ENCODE data around the gene ASIC2.

ASIC2 gene

GRCh38 chr17:33292981-33293867 lies at the start of gene ASIC2:
Gene ASIC2, minus strand, starts transcription at chr17:33293295.
- no peak for DNase-seq (ENCODE audit: low spot score)

DNA sequence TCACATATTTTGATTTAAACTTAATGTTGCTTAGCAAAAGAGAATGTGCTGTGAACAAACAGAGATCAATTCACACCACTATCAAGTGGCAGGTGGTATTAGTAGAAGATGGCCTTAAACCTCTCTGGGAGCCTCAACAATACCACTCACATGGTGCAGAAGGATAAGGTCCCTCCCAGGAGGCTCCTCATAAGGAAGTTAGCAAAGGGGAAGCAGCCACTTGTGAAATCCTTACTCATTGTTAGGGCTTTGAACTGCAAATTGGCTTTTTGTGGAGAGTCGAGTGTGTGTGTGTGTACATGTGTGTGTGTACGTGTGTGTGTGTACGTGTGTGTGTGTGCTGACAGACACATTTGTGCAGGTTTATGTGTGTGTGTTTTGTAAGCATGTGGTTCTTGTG lies 48.9 kb upstream of the ASIC2 start:
- no peak for DNase-seq (ENCODE audit: low spot score)

DNA sequence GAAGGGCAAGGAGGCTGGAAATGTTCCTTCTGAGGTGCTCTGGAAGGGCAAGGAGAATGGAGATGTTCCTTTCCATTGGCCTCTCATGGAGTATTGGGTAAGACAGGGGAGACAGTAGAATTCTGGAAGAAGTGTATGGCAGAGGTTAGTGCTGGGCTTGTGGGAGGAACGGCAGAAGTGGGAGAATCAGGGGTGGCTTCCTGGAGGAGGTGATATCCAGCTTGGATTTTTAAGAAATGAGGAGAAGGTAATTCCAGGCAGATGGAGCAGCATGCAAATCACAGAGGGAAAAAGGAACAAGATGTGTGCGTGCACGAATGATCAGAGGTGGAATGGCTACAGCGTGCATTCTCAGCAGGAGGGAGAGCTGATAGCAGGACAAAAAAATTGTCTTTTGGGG lies 45.1 kb upstream of the ASIC2 start:
- no peak for DNase-seq (ENCODE audit: low spot score)

DNA sequence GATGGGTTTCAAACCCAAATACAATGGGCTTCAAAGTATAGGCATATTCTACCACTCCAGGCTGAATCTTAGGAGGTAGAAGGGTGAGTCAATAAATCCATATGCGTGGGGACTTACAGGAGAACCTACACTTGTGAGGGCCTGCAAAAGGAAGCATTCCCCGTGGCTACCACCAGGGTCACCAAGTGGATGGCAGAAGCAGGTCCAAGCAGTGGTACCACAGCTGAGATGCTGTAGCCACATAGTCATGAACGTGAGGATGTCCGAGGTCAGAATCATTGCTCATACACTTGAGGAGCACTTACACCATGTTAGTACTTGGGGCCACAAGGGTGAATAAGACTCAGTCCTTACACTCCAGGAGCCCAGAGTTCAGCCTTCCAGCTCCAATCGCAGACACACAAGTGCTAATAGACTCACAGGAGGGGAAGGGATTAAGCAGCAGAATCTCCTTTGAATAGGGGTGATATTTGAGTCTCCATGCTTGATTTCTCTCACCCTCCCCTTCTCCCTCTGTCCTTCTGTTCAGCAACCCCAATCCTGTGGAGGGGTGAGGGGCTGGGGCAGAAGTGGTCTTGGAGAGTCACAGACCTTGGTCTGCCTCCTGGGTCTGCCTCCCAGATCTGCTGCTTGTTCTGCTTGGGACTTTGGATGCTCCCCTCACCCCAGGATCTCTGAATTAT lies 42.5 kb upstream of the ASIC2 start:
- no peak for DNase-seq (ENCODE audit: low spot score)

GRCh38 chr17:33334703-33335102 lies 41.6 kb upstream of the ASIC2 start:
- no peak for DNase-seq (ENCODE audit: low spot score)

DNA sequence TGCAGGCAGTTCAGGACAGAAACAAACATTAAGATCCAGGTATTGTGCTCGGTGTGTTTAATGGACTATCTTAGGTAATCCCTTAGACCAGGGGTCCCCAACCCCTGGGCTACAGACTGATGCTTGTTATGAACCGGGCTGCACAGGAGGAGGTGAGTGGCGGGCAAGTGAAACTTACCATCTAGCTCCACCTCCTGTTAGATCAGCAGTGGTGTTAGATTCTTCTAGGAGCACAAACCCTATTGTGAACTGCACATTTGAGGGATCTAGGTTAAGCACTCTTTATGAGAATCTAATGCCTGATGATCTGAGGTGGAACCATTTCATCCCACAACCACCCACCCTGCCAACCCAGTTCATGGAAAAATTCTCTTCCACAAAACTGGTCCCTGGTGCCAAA lies 37.8 kb upstream of the ASIC2 start:
- no peak for DNase-seq (ENCODE audit: low spot score)

GRCh38 chr17:33328129-33328528 lies 35.0 kb upstream of the ASIC2 start:
- DNase-seq (ENCODE audit: low spot score): no peak

DNA sequence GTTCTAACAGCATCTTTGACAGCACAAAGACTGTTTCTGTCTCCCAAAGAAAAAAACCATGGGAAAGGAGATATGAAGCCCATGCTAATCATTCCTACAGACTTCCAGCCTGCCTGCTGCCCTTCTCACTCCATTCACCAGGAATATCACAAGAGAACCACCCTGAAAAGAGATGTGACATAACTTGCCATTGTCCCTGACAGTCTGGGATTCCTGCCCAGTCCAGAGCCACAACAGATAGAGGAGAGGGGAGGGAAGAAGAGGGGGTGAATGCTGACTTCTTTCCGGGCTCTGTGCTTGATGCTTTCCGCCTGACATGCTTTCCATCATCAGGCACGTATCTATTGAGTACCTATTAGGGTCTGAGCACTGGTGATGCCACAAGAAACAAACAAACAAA lies 31.6 kb upstream of the ASIC2 start:
- no peak for DNase-seq (ENCODE audit: low spot score)

GRCh38 chr17:33322063-33322462 lies 29.0 kb upstream of the ASIC2 start:
- DNase-seq (ENCODE audit: low spot score): no peak

- no peak for DNase-seq (ENCODE audit: low spot score)
These were observed 25.1 kb upstream of the ASIC2 start for GRCh38 chr17:33318241-33318640.

DNA sequence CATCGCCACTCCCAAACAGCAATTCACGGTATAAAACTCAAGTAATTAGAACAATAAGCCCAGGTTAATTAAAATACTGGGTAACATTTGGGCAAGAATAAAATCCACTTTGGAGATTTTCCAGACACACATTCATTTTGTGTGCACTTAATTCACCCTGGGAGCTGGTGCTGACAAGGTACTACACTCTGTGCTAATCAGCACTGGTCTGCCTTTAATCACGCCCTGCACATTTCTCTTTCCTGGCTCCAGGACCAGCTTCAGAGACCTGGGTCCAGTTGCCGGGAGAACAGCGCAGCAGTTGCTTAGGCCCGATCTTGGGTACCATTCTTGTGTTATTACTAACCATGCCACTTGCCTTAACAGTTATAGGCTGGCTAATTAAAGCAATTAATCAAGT lies 23.7 kb upstream of the ASIC2 start:
- DNase-seq (ENCODE audit: low spot score): no peak

- no peak for DNase-seq (ENCODE audit: low spot score)
These were observed 17.2 kb upstream of the ASIC2 start for GRCh38 chr17:33310296-33310695.

DNA sequence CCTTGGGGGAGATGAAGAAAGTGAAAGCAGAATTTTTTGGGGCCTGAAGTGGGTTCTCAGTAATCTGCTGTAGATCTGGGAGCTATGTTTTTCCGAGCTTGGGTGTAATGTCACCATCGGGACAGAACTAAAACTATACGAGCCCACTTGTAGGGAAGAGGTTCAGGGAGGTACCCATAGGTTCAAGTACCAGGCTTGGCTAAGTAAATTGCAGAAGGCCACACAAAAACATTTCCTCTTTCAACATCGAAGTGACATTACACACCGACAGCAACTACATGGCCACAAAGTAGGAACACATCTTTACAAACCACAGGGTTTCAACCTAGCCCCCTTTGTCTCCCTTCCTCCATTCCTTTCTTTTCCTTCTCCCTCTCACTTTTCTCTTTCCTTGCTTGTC lies 10.2 kb upstream of the ASIC2 start:
- DNase-seq (ENCODE audit: low spot score): no peak

DNA sequence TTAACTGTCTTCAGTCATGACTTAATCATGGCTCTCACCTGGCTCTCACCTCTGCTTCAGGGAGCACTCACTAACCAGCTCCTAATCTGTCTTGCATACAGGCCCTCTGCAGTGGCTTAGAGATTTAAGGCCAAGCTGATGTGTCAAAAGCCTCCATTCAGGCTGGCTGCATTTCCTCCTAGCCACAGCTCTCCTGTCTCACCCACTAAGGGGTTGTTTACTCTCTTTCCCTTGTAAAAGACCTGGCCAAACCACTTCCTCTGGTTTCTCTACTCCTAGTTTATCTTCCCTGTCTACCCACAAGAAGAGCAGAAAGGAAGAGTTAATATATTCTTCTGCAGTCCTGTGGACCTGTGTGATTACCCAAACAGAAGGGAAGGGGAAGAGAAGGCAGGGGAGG lies 9.3 kb upstream of the ASIC2 start:
- DNase-seq (ENCODE audit: low spot score): no peak

GRCh38 chr17:33300241-33300640 lies 7.1 kb upstream of the ASIC2 start:
- DNase-seq (ENCODE audit: low spot score): no peak

DNA sequence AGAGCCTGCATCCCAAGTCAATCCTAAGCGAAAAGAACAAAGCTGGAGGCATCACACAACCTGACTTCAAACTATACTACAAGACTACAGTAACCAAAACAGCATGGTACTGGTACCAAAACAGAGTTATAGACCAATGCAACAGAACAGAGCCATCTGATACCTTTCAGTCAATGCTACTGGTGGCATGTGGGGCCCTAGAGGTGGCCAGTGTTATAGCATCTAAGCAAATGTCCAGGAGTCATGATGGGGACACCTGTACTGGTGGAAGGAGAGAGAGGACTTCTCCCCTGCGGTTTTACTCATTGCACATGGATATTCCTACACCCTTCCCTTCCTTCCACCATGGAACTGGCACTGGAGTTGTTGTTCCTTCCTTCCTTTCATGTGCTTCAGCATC lies 6.0 kb upstream of the ASIC2 start:
- no peak for DNase-seq (ENCODE audit: low spot score)

GRCh38 chr17:33297643-33298042 lies 4.5 kb upstream of the ASIC2 start:
- no peak for DNase-seq (ENCODE audit: low spot score)

- DNase-seq (ENCODE audit: low spot score): no peak
These were observed 1.9 kb upstream of the ASIC2 start for GRCh38 chr17:33294994-33295393.

DNA sequence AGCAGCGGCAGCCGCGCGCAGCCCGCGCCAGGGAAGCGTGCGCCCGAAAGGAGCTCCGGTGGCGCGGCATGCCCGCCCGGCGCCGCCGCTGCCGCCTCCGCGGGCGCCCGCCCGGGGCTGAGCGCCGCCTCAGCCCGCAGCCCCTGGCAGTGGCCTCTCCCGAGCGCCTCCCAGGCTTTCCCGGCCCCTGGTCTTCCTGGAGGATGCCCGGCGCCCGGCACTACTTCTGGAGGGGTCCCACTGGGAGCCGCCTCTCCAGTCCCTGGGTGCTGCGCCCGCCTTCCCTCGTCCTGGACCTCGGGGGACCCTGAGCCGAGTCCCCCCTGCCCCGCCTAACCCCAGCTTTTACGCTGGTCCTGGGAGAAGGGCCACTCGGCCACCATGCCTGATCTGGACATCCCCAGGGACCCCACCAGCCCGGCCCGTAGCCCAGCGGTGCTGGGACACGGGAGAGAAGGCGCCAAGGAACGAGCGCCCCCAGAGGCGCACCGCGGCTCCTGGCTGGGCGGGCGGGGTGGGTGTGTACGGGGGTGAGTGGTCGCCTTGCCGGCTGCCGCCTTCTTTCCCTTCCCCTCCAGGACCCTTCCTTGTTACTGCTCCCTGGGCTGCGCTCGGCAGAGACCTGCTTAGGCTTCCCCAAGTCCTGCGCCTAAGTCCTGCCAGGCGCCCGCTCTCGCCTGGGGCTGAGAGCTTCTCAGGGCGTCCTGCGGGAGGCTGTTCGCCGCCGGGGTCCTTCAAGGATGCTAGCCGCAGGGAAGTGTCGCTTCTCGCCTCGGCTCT lies 704 bp downstream of the ASIC2 start:
- no peak for DNase-seq (ENCODE audit: low spot score)

DNA sequence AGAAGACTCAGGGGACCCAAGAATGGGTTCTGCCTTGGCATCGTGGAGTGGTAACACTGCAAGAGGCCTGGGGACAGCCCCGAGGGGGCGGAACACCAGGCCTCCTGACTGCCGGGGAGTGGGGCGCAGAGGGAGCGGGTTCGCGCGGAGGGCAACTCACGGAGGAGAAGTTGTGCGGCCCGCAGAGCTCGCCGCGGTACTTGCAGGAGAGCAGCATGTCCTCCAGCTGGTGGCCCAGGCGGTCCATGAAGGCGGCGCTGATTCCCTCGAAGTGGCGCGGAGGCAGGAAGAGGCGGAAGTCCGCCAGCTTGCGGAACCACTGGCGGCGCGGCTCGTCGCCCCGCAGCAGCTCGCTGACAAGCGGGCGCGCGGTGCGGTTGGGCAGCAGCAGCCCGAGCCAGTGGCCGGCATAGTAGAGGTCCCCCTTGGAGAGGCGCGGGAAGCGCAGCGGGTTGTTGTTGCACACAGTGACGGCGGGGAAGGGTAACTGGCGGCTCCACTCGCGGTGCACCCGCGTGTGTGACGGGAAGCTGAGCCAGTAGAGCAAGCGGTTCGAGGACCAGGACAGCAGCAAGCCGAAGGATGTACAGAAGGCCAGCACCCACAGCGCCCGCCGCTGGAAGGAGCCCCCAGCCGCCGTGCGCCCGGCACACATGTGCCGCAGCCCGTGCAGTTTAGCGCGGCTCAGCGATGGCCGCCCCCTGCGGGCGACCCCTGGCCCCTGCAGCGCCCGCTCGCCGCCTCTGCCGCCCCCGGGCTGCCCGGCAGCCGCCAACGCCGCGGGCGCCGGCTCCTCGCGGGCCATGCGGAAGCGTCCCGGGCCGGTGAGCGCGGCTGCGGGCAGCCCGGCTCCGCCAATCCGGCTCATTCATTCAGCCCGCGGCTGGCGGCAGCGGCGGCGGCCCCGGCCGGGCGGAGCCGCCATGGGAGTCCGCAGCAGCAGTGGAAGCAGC lies 1.6 kb downstream of the ASIC2 start:
- DNase-seq (ENCODE audit: low spot score): no peak

- no peak for DNase-seq (ENCODE audit: low spot score)
These were observed 2.8 kb downstream of the ASIC2 start for GRCh38 chr17:33290253-33290652.

DNA sequence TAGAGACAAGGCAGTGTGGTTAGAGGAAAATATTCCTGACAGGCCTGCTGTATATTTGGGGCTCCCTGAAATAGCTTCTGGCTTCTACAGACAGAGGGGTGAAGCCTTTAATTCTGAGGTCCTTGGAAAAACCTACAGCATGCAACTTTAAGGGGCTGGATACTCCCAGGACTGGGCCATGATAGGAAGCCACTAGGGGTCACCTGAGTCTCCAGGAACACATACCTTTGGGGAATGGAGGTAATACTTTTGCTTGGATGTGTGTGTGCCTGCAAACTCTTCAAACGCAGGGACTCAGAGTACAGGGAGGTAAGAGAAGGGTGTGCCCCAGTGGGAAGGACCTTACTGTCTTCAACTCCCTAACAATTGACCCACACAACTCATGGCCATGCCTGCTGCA lies 4.1 kb downstream of the ASIC2 start:
- DNase-seq (ENCODE audit: low spot score): no peak

Measured in left forelimb (tissue), 1 donor.